SK-N-DZ (cell line): ENCODE data around the gene SAC3D1.
A peak's percentile ranks its signal among the peaks of the same experiment; 100 is the strongest.

ENCODE experiments used
- DNase-seq: peaks from one replicate; pipeline ENCODE4 v3.0.0-alpha.2; 2015; ENCODE audit warnings: low spot score

SAC3D1 gene

DNA sequence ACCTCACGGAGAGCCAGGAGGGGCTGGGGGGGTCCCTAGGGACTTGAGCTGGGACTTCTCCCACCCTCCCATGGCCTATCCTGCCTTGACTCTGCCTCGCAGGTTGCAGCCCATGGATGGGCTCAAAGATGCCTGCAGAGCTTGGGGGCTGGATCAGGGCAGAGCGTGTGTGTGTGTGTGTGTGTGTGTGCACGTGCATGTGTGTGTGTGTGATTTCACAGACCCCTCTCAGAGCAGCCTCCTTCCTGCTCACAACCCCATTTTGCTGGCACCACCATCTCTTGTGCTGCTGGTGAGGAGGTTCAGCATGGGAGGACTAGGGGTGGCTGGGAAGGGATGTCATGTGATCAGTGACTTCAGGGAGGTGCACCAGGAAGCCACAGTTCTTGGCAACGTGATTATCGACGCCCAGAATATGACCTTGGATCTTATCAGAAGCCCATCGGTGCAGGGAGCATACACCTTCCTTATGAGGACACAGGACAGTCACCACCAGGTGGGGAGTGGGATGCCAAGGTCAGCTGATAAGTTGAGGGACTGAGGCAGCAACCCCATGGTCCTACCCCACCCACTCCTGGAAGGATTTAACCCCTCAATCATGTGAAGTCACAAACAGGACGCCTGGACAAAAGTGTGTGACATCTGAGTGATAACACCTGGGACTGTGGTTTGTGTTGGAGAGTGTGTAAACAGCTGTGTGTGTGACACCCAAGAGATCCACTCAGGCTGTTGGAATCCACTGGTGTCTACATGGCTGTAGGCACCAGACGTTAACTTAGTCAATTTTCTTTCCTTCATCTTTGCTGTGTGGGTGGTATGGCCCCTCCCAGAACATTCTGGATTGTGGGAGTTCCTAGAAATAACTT lies 19.2 kb downstream of the SAC3D1 start:
- DNase-seq, result no peak

DNA sequence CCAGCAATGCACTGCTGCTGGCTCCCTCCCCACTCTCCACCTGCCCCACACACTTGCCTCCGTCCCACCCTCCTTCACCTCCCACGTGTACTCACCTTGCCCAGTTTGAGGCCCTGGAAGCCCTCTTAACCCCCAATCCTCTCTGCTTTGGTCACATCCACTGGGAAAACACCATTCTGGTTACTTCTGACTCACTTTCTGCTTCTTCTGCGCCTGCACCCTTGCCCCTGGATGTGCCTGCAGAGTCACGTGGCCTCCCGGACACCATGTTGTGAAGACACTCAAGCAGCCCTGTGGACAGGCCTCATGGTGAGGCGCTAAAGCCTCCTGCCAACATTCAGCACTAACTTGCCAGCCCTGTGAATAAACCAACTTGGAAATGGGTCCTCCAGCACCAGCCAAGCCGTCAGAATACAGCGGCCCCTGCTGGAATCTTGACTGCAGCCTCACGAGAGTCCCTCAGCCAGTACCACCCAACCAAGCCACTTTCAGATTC lies 20.0 kb downstream of the SAC3D1 start:
- DNase-seq, result no peak

GRCh38 chr11:65063532-65063931 lies 22.5 kb downstream of the SAC3D1 start:
- DNase-seq, result no peak

DNA sequence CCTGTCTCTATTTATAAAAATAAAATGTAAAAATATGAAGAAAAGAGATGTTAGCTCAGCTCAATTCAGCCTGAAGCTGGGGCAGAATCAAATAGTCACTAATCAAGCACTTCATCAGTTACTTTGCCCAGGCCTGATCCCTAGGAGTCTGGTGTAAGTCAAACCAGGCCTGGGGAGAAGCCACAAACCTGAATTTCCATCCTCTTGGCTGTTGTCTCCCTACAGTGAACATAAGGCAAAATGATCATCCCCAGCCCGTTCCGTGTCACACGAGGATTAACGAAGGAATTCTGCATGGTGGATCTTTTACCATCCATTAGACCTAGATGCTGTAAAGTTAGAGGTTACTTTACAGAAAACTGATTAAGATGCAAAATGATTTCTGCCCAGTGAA lies 23.8 kb downstream of the SAC3D1 start:
- peak; percentile 82 for DNase-seq

DNA sequence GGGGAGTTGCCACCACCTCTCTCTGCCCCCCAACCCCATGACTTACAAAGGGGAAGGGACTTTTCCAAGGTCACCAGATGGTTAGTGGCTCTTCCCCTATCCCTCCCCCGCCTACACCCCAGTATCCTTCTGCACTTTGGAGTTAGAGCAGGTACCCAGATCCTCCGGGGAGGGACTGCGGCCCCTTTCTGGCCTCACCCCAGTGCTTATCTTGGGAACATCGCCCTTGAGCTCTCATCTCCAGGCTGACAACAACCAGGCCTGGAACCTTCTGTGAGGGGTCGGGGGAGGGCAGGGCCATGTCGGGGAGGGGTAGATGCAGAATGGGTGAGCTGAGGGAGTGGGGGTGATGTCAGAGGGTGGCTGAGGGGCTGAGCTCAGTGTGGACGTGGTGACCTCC lies 24.8 kb downstream of the SAC3D1 start:
- peak; percentile 77 for DNase-seq

- DNase-seq, result no peak
These were observed 25.3 kb downstream of the SAC3D1 start for GRCh38 chr11:65066315-65066714.

DNA sequence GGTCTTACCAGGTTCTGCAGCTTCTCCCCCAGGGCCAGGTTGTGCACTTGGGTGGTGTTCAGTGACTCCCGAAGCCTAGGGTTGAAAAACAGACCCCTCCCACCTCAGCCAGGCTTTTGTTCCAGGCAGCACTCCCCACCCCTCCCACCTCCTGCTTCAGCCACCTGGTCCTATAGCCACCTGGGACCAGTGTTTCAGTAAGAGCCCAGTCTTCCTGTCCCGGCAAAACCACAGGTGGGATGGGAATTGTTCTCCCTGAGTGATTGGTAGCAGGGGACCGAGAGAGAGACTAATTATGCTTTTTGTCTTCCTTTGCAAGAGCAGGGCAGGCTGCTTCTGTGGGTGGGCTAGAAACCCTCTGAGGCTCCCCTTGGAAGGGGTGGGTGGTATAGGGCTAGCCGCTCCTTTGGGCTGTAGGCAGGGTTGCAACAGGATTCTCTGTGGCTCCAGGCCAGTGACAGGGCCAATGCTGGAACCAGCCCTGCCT lies 25.8 kb downstream of the SAC3D1 start:
- DNase-seq, result peak; percentile 51

GRCh38 chr11:65067446-65067845 lies 26.4 kb downstream of the SAC3D1 start:
- DNase-seq, result no peak

GRCh38 chr11:65069217-65069616 lies 28.2 kb downstream of the SAC3D1 start:
- no peak for DNase-seq

- no peak for DNase-seq
These were observed 31.1 kb downstream of the SAC3D1 start for GRCh38 chr11:65071907-65072630.

- DNase-seq, result no peak
These were observed 31.6 kb downstream of the SAC3D1 start for GRCh38 chr11:65072631-65072966.

DNA sequence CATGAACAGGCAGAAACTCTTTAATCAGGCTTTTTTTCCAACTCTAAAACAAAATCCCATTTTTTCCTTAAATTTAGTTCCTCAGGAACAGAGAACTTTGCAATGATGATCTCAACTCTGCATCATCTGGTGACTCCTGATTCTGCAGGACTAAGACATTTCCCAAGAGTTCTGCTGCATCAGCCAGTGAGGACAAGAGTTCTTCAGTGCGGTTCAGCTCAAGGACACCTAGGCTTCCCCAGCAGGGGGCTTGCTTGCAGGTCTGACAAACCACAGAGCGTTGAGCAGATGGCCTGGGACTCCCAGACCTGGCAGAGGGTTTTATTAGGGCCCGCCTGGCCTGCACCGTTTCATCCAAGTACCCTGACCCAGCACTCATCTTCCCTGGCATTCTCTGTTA lies 36.4 kb downstream of the SAC3D1 start:
- DNase-seq, result peak; percentile 58

DNA sequence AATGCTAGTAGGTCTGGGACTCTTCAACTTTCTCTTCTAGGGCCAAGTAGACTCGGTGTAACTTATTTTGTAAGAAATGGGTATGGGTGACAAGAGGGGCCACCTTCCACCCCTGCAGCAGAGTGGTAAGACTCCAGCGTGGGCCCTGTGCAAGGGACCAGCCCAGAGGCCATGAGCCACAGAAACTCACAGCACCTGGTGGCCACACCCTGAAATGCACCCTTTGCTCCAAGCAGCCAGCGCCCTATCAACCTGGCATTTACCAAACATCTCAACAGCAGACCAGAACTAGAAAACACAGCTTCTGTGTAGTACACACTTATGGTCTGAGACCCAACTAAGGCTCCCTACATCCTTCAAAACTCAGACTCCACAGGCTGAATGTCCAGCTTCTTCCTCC lies 37.1 kb downstream of the SAC3D1 start:
- peak; percentile 60 for DNase-seq

DNA sequence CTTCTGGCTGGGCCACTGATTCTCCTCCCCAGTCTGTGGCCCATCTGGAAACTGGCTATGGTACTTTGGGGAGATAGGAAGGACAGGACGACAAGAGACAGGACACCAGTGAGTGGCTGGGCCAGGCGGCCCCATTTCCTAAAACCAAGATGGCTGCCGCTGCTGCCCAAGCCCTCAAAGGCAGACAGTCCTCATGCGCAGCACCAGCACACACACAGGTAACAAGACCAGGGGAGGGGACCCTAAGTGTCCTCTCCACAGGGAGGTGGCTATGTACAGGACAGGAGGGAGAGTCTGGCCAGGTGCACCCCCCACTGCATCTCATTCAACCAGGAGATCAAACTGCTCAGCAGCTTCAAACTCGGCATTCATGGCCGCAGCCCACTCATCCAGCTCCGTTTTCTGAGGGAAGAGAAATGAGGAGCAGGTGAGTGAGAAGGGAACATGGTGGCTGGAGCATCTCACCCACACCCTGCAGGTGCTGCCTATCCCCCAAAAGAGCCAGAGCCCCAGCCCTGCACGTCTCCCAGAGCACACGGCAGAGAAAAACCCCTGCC lies 37.9 kb downstream of the SAC3D1 start:
- no peak for DNase-seq

DNA sequence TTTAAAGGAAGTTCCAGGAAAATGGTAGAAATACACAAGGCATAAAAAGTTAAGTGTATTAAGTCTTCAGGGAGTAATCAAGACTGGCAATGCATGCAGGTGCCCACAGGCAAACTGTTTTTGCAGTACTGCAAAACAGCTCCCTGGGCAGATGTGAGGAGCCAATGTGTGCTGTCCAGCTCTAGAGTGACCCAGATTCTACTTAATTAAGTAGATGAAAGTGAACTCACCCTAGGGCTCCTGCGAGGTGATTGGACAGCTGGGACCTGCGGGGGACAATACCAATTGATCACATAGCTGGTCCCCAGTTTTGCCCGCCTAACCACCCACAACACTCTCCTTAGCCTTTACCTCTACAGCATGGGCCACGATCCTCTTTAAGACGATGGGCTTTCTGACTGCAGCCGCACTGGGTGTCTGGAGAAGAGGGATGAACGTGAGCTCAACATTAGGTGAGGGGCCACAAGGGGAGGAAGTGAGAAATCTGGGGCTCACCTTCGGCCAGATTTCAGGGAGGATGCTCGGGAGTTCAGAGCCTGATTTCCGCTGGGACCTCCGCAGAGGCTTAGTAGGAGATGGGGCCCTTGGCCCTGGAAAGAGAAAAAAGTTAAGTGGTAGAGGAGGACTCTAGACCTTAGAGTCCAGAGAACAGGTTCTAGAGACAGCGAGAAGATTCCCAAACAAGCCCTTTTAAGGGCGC lies 42.3 kb downstream of the SAC3D1 start:
- DNase-seq, result no peak

DNA sequence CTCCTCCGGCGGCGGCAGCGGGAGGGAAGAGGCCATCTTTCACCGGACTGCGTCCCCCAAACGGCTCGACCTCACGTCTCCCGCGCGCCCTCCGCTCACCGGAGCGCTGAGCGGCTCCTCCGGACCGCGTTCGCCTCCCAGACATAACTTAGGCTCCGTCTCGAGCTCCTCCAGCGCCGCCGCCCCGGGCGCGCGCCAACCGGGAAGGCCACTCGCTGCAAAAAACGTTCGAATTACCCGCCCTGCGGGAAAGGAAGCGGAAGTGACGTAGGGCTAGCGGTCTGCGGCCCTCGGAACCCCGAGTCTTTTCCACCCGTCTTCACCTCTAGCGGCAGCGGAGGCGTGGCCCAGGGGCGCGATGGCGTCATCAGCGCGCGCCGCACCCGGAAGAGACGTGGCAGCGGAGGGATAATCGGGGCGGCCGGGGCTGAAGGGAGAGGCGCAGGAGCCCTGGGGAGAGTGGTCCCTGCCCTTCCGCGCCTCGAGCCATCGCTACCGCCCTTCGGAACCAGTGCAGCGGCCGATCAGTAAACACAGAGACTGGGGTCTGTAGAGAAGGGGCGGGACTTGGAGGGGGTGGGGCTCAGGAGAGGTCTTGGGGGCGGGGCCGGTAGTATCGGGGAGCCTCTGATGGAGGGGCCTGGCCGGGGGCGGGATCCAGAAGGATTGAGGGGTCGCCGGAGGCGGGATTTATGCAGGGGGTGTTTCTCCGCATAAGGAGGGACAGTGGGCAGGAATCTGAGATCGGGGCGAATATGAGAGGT lies 43.0 kb downstream of the SAC3D1 start, which contains the start of the genes CDCA5 and ZFPL1:
CDCA5 (minus strand) TSS at position 207 of the 764 bp plus-strand sequence; CDS start at position 145, 62 bp downstream.
ZFPL1 (plus strand) TSS at position 389 of the 764 bp plus-strand sequence. CDS start 477 bp downstream, outside the sequence.
- peak; percentile 95 for DNase-seq

- no peak for DNase-seq
These were observed 43.8 kb downstream of the SAC3D1 start for GRCh38 chr11:65084598-65085375.

GRCh38 chr11:65085446-65085845 lies 44.4 kb downstream of the SAC3D1 start:
- no peak for DNase-seq

- no peak for DNase-seq
These were observed 45.8 kb downstream of the SAC3D1 start for GRCh38 chr11:65086809-65087208.

GRCh38 chr11:65087216-65087615 lies 46.2 kb downstream of the SAC3D1 start:
- DNase-seq, result no peak
